Ascending aorta (tissue), 2 donors: ENCODE data around the gene MAP7D3. TPM values are rescaled to one million over a fixed set of nuclear protein-coding genes. Genes with fewer than 3 reads are reported as not detected.
"Not testable (repeated sequence)": the region's sequence is repeated elsewhere in the genome, so short reads cannot be mapped to it uniquely, and the experiment has no call there.

Experiments
- DNase-seq, 2 donors: peaks; one replicate each; pipeline ENCODE4 v3.0.0-alpha.2; 2019; ENCODE audit warnings: low spot score in 2 of 2
- H3K27ac ChIP-seq, 2 donors: fragments of 200-600 bp; sonication (generic); one replicate each; pipeline ENCODE4 v1.5.1; 2016 to 2017; ENCODE audit warnings: mild to moderate bottlenecking in 1 of 2
- H3K27me3 ChIP-seq: fragments of 200-600 bp; sonication (generic); one replicate; pipeline ENCODE4 v1.5.1; 2017
- H3K36me3 ChIP-seq, 2 donors: fragments of 200-600 bp; sonication (generic); one replicate each; pipeline ENCODE4 v1.5.1; 2016
- H3K4me1 ChIP-seq, 2 donors: fragments of 200-600 bp; sonication (generic); one replicate each; pipeline ENCODE4 v1.5.1; 2016 to 2017; ENCODE audit warnings: mild to moderate bottlenecking in 1 of 2
- H3K4me3 ChIP-seq, 2 donors: fragments of 200-600 bp; sonication (generic); one replicate each; pipeline ENCODE4 v1.5.1; 2016 to 2017; ENCODE audit warnings: mild to moderate bottlenecking in 1 of 2
- H3K9me3 ChIP-seq, 2 donors: fragments of 200-600 bp; sonication (generic); one replicate each; pipeline ENCODE4 v1.5.1; 2016
- CTCF ChIP-seq, 3 experiments: fragments of 200-600 bp in 2 of 3; fragments of 450-650 bp in 1 of 3; sonication (generic) in 2 of 3; IDR thresholded peaks; one replicate each; pipeline ENCODE4 v1.5.1; 2016 to 2019; ENCODE audit warnings: antibody characterized with exemption in 3 of 3, mild to moderate bottlenecking in 1 of 3, moderate library complexity in 1 of 3
- intact Hi-C: fragments of 100-400 bp; cut with DNase I; formaldehyde crosslinking; loops from one replicate; pipeline ENCODE4 v1.15.1; 2023
- total RNA-seq: library from RNA; depleted of rRNA; stranded (reverse); fragments of >200 nt; gene quantifications from one replicate; pipeline ENCODE4 v1.1.0, GENCODE V29; 2016

Gene MAP7D3
- total RNA-seq, 1 donor from 2014 or later = 7.9 TPM

GRCh38 chrX:136250191-136251040, 784 bp downstream of the MAP7D3 start:
- peak overlapping the region; percentile 68 to 78 for H3K4me3 ChIP-seq
- no peak for TF ChIP-seq CTCF (IDR thresholded peaks at IDR 0.05)
- H3K27me3 ChIP-seq = no peaks in the 10 kb centered on the region
- DNase-seq = no peak
- no peaks in the 10 kb centered on the region for H3K9me3 ChIP-seq
- no peaks in the 10 kb centered on the region for H3K36me3 ChIP-seq
- H3K27ac ChIP-seq = peak overlapping the region; percentile 87 to 88
- intact Hi-C loops = loop anchor here (5.0 kb wide), 1 partner anchor 38 kb away; no protein-coding TSS in a partner anchor
- no peaks in the 10 kb centered on the region for H3K4me1 ChIP-seq

- H3K4me1 ChIP-seq = no peaks in the 10 kb centered on the region
- no peak overlapping the region for H3K4me3 ChIP-seq
- H3K36me3 ChIP-seq = peaks cover 0 to 11% of the 10 kb centered on the region in 2 donors
- no peak overlapping the region for H3K27ac ChIP-seq
- intact Hi-C loops = no loop called here
- no peaks in the 10 kb centered on the region for H3K27me3 ChIP-seq
- H3K9me3 ChIP-seq = no peaks in the 10 kb centered on the region
- no peak for TF ChIP-seq CTCF (IDR thresholded peaks at IDR 0.05)
- no peak for DNase-seq
Observed at GRCh38 chrX:136246201-136246600, 5.0 kb downstream of the MAP7D3 start.

GRCh38 chrX:136237849-136238248, 13.4 kb downstream of the MAP7D3 start:
- H3K36me3 ChIP-seq = peaks cover 4 to 24% of the 10 kb centered on the region in 2 donors

GRCh38 chrX:136237074-136237473, 14.1 kb downstream of the MAP7D3 start:
- no peaks in the 10 kb centered on the region for H3K27me3 ChIP-seq
- intact Hi-C loops = no loop called here
- peaks cover 4 to 25% of the 10 kb centered on the region in 2 donors for H3K36me3 ChIP-seq
- no peak overlapping the region for H3K4me3 ChIP-seq
- H3K4me1 ChIP-seq = no peaks in the 10 kb centered on the region
- no peaks in the 10 kb centered on the region for H3K9me3 ChIP-seq
- no peak overlapping the region for H3K27ac ChIP-seq
- TF ChIP-seq CTCF (IDR thresholded peaks at IDR 0.05) = no peak
- no peak for DNase-seq

More at GRCh38 chrX:136237849-136238248, 13.4 kb downstream of the MAP7D3 start:
- H3K27me3 ChIP-seq, H3K27ac ChIP-seq, H3K4me1 ChIP-seq, H3K4me3 ChIP-seq, intact Hi-C loops, H3K9me3 ChIP-seq, DNase-seq: not testable (repeated sequence)

GRCh38 chrX:136228839-136229207, 22.4 kb downstream of the MAP7D3 start:
- no peak overlapping the region for H3K27ac ChIP-seq
- H3K4me1 ChIP-seq = no peaks in the 10 kb centered on the region
- peaks cover 14 to 52% of the 10 kb centered on the region in 2 donors for H3K36me3 ChIP-seq
- H3K27me3 ChIP-seq = no peaks in the 10 kb centered on the region
- no peaks in the 10 kb centered on the region for H3K9me3 ChIP-seq
- TF ChIP-seq CTCF (IDR thresholded peaks at IDR 0.05) = no peak
- intact Hi-C loops = no loop called here
- no peak for DNase-seq
- H3K4me3 ChIP-seq = no peak overlapping the region
